Neural progenitor cell (in vitro differentiated cells): ENCODE results near the gene EEIG1.

ENCODE experiments used
- EZH2 ChIP-seq: fragments of 200-600 bp; sonication (generic); IDR thresholded peaks from 2 replicates; pipeline ENCODE4 v1.6.1; 2017; ENCODE audit warnings: antibody characterized with exemption, mild to moderate bottlenecking, moderate library complexity
- EZH2phosphoT487 ChIP-seq: fragments of 200-600 bp; sonication (generic); IDR thresholded peaks from 2 replicates; pipeline ENCODE4 v1.6.1; 2017; ENCODE audit warnings: antibody characterized with exemption
- TF ChIP-seq, protein P1 (sequence below): fragments of 200-600 bp; sonication (generic); IDR thresholded peaks from 2 replicates; pipeline ENCODE4 v1.5.1; 2017; ENCODE audit warnings: antibody characterized with exemption, mild to moderate bottlenecking

- TF ChIP-seq, protein P1, sequence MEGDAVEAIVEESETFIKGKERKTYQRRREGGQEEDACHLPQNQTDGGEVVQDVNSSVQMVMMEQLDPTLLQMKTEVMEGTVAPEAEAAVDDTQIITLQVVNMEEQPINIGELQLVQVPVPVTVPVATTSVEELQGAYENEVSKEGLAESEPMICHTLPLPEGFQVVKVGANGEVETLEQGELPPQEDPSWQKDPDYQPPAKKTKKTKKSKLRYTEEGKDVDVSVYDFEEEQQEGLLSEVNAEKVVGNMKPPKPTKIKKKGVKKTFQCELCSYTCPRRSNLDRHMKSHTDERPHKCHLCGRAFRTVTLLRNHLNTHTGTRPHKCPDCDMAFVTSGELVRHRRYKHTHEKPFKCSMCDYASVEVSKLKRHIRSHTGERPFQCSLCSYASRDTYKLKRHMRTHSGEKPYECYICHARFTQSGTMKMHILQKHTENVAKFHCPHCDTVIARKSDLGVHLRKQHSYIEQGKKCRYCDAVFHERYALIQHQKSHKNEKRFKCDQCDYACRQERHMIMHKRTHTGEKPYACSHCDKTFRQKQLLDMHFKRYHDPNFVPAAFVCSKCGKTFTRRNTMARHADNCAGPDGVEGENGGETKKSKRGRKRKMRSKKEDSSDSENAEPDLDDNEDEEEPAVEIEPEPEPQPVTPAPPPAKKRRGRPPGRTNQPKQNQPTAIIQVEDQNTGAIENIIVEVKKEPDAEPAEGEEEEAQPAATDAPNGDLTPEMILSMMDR, result no peak
- TF ChIP-seq EZH2 (no peak), EZH2phosphoT487 (no peak)
Observed at GRCh38 chr9:127940593-127940992, 40.2 kb downstream of the EEIG1 start.
